HG03045 (cell line): Measurements from ENCODE around the gene PIM1.

Experiments used
- ATAC-seq: cut with Tn5 transposase; IDR thresholded peaks from one replicate; pipeline ENCODE4 v1.9.1; 2021; ENCODE audit warnings: mild to moderate bottlenecking, moderate library complexity; ENCODE audit not compliant: unreplicated experiment

PIM1 gene

DNA sequence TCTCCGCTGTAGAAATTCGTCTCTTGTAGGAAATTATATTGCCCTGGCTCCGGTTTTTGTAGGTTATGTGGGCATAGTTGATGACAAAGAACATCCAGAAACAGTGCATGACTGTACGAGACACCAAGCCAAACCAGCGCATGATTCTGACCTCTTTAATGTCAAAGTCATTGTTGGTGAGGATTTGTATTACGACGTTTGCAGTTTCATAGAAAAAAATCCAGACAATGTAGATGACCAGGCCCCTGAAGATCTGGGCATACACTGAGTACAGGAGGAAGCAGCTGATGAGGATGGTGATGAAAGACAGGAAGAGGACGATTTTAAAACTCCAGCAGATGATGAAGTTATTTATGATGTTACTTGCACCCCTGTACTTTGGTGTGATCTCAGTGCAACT lies 48.6 kb downstream of the PIM1 start:
- no peak for ATAC-seq

- no peak for ATAC-seq
Measured at GRCh38 chr6:37221585-37222124, 51.7 kb downstream of the PIM1 start.

- peak; percentile 82 for ATAC-seq
Measured at GRCh38 chr6:37222125-37222967, 52.4 kb downstream of the PIM1 start.

DNA sequence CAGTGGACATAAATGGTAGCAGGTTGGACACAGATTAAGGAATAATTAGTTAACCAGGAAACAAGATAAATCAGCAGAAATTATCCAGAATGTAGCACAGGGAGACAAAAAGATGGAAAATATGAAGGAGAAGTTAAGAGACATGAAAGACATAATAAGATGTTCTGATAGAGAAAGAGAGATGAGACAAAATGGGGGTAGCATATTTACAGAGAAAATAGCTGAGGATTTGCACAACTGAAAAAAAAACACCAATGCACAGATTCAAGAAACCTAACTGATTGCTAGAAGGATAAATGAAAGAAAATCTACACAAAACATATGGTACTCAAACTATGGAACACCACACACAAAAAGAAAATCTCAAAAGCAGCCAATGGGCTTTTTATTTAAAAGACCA lies 53.0 kb downstream of the PIM1 start:
- no peak for ATAC-seq
